GM23248 (cell line): Measurements from ENCODE around the gene AMIGO1. TPM values are rescaled to one million over a fixed set of nuclear protein-coding genes. Genes with fewer than 3 reads are reported as not detected.

Source experiments
- DNase-seq: peaks from one replicate; pipeline ENCODE4 v3.0.0-alpha.2; 2015
- H2AFZ ChIP-seq: fragments of 200-600 bp; sonication (generic); 2 replicates; pipeline ENCODE4 v1.6.1; 2016; ENCODE audit warnings: antibody characterized with exemption
- H3F3A ChIP-seq: fragments of 200-600 bp; sonication (generic); 2 replicates; pipeline ENCODE4 v1.6.1; 2016; ENCODE audit warnings: mild to moderate bottlenecking, antibody characterized with exemption, mixed run types; ENCODE audit not compliant: insufficient read depth
- H3K27ac ChIP-seq: fragments of 200-600 bp; sonication (generic); 2 replicates; pipeline ENCODE4 v1.5.1; 2016; ENCODE audit warnings: mild to moderate bottlenecking
- H3K27me3 ChIP-seq: fragments of 200-600 bp; sonication (generic); replicated peaks from 2 replicates; pipeline ENCODE4 v1.6.1; 2016; ENCODE audit warnings: mild to moderate bottlenecking; ENCODE audit not compliant: insufficient read depth
- H3K36me3 ChIP-seq: fragments of 200-600 bp; sonication (generic); 2 replicates; pipeline ENCODE4 v1.6.1; 2016; ENCODE audit warnings: low read depth, mild to moderate bottlenecking
- H3K4me1 ChIP-seq: fragments of 200-600 bp; sonication (generic); 2 replicates; pipeline ENCODE4 v1.6.1; 2016; ENCODE audit warnings: mild to moderate bottlenecking; ENCODE audit not compliant: insufficient read depth
- H3K4me2 ChIP-seq: fragments of 200-600 bp; sonication (generic); one replicate; pipeline ENCODE4 v1.6.1; 2016; ENCODE audit warnings: mild to moderate bottlenecking; ENCODE audit not compliant: unreplicated experiment
- H3K4me3 ChIP-seq: fragments of 200-600 bp; sonication (generic); 2 replicates; pipeline ENCODE4 v1.5.1; 2016; ENCODE audit warnings: mild to moderate bottlenecking
- H3K79me2 ChIP-seq: fragments of 200-600 bp; sonication (generic); 2 replicates; pipeline ENCODE4 v1.6.1; 2016; ENCODE audit warnings: mild to moderate bottlenecking; ENCODE audit not compliant: insufficient read depth
- H3K9ac ChIP-seq: fragments of 200-600 bp; sonication (generic); 2 replicates; pipeline ENCODE4 v1.6.1; 2016; ENCODE audit warnings: mild to moderate bottlenecking
- H3K9me2 ChIP-seq: fragments of 200-600 bp; sonication (generic); 2 replicates; pipeline ENCODE4 v1.6.1; 2016; ENCODE audit warnings: mixed run types, mild to moderate bottlenecking, moderate library complexity; ENCODE audit not compliant: insufficient read depth
- H3K9me3 ChIP-seq: fragments of 200-600 bp; sonication (generic); one replicate; pipeline ENCODE4 v1.6.1; 2017; ENCODE audit warnings: low read depth
- H4K20me1 ChIP-seq: fragments of 200-600 bp; sonication (generic); 2 replicates; pipeline ENCODE4 v1.6.0; 2016; ENCODE audit not compliant: insufficient read depth
- EZH2 ChIP-seq: fragments of 200-600 bp; sonication (generic); IDR thresholded peaks from 2 replicates; pipeline ENCODE4 v1.6.1; 2018; ENCODE audit warnings: antibody characterized with exemption, mild to moderate bottlenecking; ENCODE audit not compliant: insufficient read depth, poor library complexity, severe bottlenecking
- EZH2phosphoT487 ChIP-seq: fragments of 200-600 bp; sonication (generic); IDR thresholded peaks from 2 replicates; pipeline ENCODE4 v1.6.1; 2018; ENCODE audit warnings: antibody characterized with exemption, moderate library complexity, mild to moderate bottlenecking, low read depth; ENCODE audit not compliant: insufficient read depth
- WGBS, 2 experiments: methylation state at CpG; one replicate each; pipeline ENCODE4 v1.1.6; 2015 to 2017; ENCODE audit warnings: low lambda C conversion rate in 2 of 2, low coverage in 1 of 2; ENCODE audit errors: missing lambda C conversion rate in 2 of 2; 5-methylcytosine and 5-hydroxymethylcytosine counted together
- in situ Hi-C: fragments of 300-500 bp; cut with MboI; formaldehyde crosslinking; loops from 2 replicates; pipeline ENCODE4 v1.15.0; 2020
- polyA plus RNA-seq: library from polyadenylated mRNA; unstranded; fragments of >200 nt; fragmentation: Nextera tagmentation; extraction: Ambion mirVana; gene quantifications from 2 replicates; pipeline ENCODE4 v1.2.1, GENCODE V29; 2016
- total RNA-seq: library from RNA; depleted of rRNA; stranded (reverse); fragments of >200 nt; shearing (Covaris generic); gene quantifications from 2 replicates; pipeline ENCODE4 v1.2.3, GENCODE V29; 2014

Gene AMIGO1
- total and polyA plus RNA-seq, 2 experiments from 2014 or later, result 1.7 to 2.8 TPM

DNA sequence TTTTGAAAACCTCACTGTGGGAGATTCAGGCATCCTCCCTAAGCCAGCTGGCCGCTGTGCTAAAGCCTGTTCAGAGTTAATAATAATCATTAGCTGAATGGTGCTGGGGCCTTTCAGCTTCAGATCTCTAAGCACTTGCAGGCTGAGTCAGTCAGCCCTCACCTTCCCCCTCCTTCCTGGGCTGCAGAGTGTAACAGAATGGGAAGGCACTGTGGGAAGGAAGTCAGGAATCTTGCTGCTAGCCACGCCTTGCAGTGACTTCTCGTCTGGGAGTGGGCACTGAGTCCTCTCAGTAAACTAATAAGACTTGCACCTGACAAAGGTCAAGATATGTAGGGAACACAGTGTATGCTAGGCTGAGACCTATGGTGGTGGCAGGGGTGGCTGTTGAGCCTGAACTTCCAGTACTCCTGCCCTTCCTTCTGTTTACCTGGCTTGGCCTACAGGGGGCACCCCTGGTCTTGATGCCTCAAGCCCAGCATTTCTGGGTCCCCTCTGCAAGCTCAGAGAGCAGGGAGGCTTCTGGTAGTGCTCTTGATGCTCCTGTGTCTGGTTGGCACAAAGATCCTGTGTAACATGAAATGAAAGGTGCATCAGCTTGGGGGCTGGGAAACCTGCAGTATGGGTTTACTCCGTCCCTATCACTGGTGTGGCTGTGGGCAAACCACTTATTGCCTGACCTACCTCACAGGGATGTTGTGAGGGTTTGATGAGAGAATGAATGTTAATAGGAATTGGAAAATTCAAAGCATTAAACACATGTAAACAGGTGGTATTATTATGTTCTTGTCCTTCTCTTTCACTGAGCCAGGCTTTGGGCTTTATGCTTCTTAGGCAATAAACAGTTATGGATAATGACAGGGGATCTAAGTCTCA, 9.6 kb downstream of the AMIGO1 start:
- Histone ChIP-seq H3K9me3 (no peaks in the 10 kb centered on the region), H2AFZ (no peak overlapping the region), H3F3A (peaks cover 10% of the 10 kb centered on the region; the same call in 1 of the 2 replicates), H3K27me3 (no peaks in the 10 kb centered on the region), H3K4me2 (no peak overlapping the region), H3K9me2 (no peaks in the 10 kb centered on the region), H3K36me3 (0 out of 2 replicates have a peak, but pooled peaks cover 5% of the 10 kb centered on the region), H3K4me3 (no peak overlapping the region), H3K9ac (no peak overlapping the region), H4K20me1 (no peaks in the 10 kb centered on the region), H3K79me2 (peaks cover 20% of the 10 kb centered on the region), H3K4me1 (peaks cover 21% of the 10 kb centered on the region), H3K27ac (no peak overlapping the region)
- peak; percentile 60 for DNase-seq
- no peak for TF ChIP-seq EZH2
- no peak for TF ChIP-seq EZH2phosphoT487
- WGBS, 2 experiments, result 70 to 73% methylated on average over 4 of the region's 4 CpGs
- in situ Hi-C loops, result no loop called here

DNA sequence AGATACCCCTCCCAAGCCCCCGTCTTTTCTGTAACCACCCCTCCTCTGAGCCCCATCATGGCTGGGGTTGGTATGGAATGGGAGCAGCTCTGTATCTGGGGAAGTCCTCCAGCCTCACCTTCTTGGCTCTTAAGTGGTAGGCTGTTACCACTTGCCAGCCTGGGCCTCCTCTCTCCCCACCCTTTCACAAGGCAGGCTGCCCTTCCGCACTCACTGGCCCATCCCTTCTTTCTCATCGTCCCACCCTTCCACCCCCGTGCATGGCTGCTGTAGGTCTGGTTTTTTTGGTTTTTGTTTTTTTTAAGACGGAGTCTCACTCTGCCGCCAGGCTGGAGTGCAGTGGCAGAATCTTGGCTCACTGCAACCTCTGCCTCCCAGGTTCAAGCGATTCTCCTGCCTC, 10.4 kb downstream of the AMIGO1 start:
- H4K20me1 ChIP-seq, result no peaks in the 10 kb centered on the region
- no peak overlapping the region for H3K9ac ChIP-seq
- H3K9me2 ChIP-seq, result no peaks in the 10 kb centered on the region
- TF ChIP-seq EZH2phosphoT487 (no peak), EZH2 (no peak)
- peaks cover 29% of the 10 kb centered on the region for H3K79me2 ChIP-seq
- no peak overlapping the region for H3K4me3 ChIP-seq
- WGBS, 2 experiments, result 77 to 79% methylated on average over 7 of the region's 7 CpGs
- H3K27me3 ChIP-seq, result no peaks in the 10 kb centered on the region
- peaks cover 10% of the 10 kb centered on the region; the same call in 1 of the 2 replicates for H3F3A ChIP-seq
- H3K4me1 ChIP-seq, result peaks cover 21% of the 10 kb centered on the region
- H3K9me3 ChIP-seq, result no peaks in the 10 kb centered on the region
- H3K36me3 ChIP-seq, result 0 out of 2 replicates have a peak, but pooled peaks cover 5% of the 10 kb centered on the region
- in situ Hi-C loops, result no loop called here
- DNase-seq, result no peak
- H2AFZ ChIP-seq, result no peak overlapping the region
- no peak overlapping the region for H3K4me2 ChIP-seq
- no peak overlapping the region for H3K27ac ChIP-seq

DNA sequence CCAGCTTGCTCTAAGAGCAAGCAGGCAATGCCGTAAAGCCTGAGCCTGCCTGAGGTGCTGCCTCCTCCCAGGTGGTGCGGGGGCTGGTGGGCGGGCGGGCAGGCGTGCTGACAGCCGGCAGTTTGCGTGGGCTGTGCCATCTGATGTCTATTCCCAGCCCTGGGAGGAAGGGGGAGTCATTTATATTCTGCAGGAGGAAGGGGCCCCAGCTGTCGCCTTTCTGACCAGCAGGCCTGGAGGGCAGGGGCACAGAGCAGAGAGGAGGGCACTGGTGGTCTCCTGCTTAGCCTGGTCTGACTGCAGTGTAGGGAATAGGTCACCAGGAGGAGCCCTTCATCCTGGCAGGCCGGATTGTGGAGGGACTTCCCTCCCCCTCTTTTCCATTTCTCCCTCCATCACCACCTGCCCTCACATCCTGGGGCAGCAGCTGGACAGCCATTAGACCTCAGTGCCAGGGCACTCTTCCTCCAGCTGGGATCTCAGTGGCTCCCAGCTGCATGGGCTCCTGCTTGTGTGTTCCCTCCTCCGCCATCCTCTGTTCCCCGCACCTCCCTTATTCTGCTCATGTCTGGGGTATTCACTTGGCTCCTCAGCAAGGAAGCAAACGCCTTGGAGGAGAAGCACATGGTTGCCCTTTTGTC, 11.2 kb downstream of the AMIGO1 start:
- Histone ChIP-seq H3K4me3 (no peak overlapping the region), H3K27ac (no peak overlapping the region), H3K9me3 (no peaks in the 10 kb centered on the region), H3K4me1 (peaks cover 21% of the 10 kb centered on the region), H4K20me1 (no peaks in the 10 kb centered on the region), H3F3A (peaks cover 10% of the 10 kb centered on the region; the same call in 1 of the 2 replicates), H3K79me2 (peaks cover 29% of the 10 kb centered on the region), H3K9ac (no peak overlapping the region), H2AFZ (no peak overlapping the region), H3K27me3 (no peaks in the 10 kb centered on the region), H3K4me2 (no peak overlapping the region), H3K36me3 (0 out of 2 replicates have a peak, but pooled peaks cover 5% of the 10 kb centered on the region), H3K9me2 (no peaks in the 10 kb centered on the region)
- in situ Hi-C loops, result no loop called here
- DNase-seq, result peak; percentile 54
- TF ChIP-seq EZH2, result no peak
- TF ChIP-seq EZH2phosphoT487, result no peak
- 72 to 77% methylated on average over 12 of the region's 12 CpGs for WGBS, 2 experiments

DNA sequence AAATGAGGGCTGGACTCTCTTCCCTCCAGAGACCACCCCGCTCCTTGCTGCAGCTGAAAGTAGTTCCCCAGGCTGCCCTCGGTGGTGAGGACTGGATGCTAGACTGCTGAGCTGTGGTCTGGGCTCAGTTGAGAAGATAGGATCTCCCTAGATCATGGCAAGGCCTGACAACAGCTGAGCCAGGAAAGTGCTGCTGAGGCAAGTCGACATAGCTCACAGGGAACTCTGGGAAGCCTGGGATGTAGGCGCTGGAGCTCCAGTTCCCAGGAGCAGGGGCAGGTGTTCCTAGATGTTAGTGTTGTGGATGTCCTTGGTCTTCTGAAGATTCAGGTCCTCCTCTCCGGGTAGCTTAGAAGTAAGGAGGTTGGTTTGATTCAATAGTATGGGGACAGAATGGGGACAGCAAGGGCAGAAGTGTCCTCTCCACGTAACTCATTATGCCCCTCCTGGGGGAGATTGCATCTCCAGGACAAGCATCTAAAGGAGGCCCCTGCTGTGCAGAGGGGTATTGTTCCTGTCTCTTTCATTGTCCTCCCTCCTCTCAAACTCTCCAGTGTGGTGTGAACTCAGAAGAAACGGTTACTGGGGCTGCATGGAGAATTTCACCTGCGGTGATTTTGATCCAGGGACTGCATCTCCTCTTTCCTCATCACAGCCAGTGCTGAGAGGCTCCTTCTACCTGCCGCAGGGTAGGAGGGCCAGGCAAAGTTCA, 11.9 kb downstream of the AMIGO1 start:
- TF ChIP-seq EZH2, result no peak
- TF ChIP-seq EZH2phosphoT487, result no peak
- Histone ChIP-seq H3K79me2 (peaks cover 29% of the 10 kb centered on the region), H3K36me3 (0 out of 2 replicates have a peak, but pooled peaks cover 5% of the 10 kb centered on the region), H3K9ac (no peak overlapping the region), H3K27me3 (no peaks in the 10 kb centered on the region), H3K4me1 (peaks cover 25% of the 10 kb centered on the region), H2AFZ (no peak overlapping the region), H3K4me2 (no peak overlapping the region), H3K4me3 (no peak overlapping the region), H3K9me3 (no peaks in the 10 kb centered on the region), H3K27ac (no peak overlapping the region), H3K9me2 (no peaks in the 10 kb centered on the region), H3F3A (peaks cover 10% of the 10 kb centered on the region; the same call in 1 of the 2 replicates), H4K20me1 (no peaks in the 10 kb centered on the region)
- WGBS, 2 experiments, result 71% methylated on average over 9 of the region's 9 CpGs
- no peak for DNase-seq
- in situ Hi-C loops, result no loop called here
